SHP77 (cell line): ENCODE results near the gene CELSR1.

ENCODE experiments used
- DNase-seq, 2 experiments: peaks; one replicate each; lab custom pipeline; 2025; lab: John Stamatoyannopoulos, UW

Gene CELSR1

DNA sequence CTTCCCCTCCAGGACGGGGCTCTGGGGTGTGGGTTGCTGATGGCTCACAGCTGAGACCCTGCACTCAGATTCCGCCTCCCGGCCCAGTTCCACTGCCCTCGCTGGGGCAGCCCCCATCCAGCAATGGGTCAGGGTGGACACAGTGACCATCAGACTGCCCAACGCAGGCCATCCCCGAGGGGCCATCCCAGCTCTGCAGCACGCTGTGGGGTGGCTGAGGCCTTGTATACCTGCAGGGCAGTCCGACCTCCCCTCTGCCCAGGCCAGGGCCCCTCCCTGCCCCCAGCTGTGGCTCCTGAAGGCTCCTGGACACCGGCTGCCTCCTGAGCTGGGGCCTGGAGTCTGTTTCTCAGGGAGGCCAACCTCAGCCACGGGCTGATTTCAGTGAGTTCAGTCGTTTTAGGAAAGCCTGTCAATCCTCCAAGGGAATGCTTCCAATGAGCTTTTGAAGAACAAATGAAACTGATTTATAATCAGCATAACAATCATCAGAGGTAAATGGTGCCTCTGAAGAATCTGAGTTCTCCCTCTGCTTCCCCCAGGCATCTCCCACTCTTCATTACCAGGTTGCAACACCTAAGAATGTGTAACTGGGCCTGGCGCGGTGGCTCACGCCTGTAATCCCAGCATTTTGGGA is 95.1 kb downstream of the CELSR1 start:
- DNase-seq, result no peak

DNA sequence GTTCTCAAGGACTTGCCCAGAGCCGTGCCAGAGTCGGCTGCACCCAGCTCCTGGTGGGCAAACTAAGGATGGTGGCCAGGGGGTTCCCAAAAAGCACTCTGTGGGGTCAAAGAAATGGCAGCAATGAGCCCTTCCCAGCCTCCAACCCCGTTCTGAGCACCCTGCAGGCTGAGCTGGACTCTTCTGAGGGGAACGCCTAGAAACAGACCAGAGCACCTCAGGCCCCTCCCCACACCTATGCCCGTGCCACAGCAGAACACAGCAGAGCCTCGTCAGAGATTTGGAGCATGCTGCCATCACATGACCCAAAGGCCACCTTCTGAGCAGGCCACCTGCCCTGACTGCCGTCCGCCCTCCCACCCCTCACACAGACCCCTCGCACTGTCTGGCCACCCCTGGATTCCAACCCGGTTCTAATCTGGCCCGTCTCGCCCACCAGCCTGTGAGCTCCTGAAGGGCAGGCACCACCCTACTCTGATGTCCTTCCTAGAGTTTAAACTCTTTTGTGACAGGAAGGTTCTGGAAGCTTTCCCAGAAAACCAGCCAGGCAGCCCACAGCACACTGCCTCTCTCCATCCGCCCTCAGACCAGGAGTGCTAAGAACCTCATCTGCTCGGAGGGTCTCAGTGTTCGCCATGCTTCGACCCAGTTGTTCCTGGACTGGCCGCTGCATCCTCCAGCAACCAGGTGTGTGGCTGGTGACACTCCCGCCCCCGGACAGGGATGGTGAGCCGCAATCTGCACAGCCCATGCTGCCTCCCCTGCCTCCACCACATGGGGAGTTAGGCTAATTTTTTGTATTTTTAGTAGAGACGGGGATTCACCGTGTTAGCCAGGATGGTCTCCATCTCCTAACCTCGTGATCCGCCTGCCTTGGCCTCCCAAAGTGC is 97.6 kb downstream of the CELSR1 start:
- DNase-seq, result no peak

DNA sequence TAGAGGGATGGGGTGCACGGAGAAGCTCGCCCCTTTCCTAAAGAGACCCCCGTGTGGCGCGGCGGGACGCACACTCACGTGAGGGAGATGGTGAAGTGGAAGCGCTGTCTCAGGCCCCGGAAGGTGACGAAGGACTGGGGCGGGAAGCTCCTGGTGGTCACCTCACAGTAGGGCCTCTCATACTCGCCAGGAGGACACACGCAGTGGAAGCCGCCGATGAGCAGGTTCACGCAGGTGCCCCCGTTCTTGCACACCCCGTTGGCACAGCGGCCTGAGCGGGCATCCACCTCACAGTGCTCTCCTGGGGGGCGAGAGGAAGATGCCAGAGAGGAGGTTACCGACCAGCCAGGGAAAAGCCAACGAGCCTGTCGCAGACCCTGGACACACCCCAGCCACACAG is 98.3 kb downstream of the CELSR1 start:
- DNase-seq, result no peak

- no peak for DNase-seq
Observed at GRCh38 chr22:46437671-46438440, 99.6 kb downstream of the CELSR1 start.

DNA sequence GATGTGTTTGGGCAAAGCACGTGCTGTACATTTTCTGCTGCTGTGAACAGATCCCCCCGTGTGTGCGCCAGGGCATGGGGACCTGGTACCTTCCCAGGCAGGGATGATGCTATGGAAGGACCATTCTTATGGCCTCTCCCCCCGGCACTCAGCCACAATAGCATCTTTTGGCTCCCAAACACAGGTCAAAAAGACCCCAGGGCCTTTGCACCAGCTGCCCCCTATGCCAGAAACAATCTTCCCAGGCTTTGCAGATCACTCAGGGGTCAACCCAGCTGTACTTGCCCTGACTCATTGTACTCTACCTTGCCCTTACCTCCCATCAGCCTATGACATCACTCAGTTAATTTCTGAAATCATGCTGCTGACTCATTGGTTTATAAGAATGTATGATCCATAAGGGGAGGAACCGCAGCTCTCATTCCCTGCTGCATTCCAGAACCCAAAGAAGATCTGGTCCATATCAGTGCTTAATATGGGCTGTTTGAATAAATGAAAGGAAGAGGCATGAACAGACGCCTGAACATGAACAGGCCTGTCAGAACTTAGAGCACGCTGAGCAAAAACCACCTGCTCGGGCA is 100.7 kb downstream of the CELSR1 start:
- no peak for DNase-seq

DNA sequence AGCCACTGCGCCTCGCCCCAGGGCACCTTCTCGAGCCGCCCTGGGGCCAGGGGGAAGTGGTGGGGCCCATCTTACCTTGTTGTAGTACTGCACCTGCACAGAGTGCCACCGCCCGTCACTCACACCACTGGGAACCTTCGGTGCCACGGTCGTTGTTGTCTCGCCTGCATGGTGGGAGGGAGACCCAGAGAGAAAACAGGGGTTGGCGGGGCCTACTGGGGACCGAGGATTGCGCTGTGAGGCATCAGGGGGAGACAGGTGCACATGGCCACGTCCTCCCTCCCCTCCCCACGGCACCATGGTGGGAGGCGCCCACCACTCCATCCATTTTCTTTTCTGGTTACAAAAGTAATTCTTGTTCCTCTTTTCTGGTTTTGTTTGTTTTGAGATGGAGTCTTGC is 104.1 kb downstream of the CELSR1 start:
- no peak for DNase-seq

DNA sequence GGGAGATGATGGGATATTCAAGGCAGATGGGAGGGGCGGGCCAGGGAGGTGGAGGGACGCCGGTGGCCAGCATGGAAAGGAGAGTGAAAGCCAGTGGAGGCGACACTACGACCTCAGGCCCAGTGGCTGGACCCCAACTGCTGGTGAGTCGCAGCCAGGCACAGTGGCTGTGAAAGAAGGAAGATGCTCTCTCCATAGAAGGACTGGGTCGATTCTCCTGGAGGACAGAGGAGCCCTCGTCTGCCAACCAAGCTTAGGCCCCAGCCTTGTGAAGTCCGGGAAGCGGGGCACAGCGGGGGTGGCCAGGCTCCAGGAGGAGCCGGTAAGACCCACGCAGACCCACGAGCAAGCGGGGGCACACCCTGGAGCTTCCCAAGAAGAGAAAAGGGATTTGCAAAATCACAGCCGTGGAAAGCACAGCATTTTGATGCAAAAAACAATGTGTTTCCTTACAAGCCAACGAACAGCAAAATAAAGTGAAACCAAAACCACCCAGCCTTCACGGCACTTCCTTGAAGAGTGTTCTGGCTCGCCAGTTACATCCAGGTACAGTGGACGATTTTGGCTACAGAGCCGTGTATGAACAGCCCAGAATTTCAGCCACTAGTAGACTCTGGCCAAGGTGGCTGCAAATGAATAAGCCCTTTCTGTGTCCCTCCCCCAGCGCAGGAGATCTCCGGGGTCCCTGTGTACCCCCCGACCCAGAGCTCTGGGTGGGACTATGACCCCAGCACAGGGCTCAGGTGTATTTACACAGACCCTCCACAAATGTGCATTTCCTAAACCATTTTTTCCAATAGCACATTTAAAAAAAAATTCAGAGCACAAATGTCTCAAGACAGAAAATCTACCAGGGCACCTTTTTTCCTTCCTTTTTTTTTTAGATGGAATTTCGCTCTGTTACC is 105.0 kb downstream of the CELSR1 start:
- DNase-seq, result no peak

GRCh38 chr22:46430961-46431838 is 106.2 kb downstream of the CELSR1 start:
- DNase-seq, result no peak

DNA sequence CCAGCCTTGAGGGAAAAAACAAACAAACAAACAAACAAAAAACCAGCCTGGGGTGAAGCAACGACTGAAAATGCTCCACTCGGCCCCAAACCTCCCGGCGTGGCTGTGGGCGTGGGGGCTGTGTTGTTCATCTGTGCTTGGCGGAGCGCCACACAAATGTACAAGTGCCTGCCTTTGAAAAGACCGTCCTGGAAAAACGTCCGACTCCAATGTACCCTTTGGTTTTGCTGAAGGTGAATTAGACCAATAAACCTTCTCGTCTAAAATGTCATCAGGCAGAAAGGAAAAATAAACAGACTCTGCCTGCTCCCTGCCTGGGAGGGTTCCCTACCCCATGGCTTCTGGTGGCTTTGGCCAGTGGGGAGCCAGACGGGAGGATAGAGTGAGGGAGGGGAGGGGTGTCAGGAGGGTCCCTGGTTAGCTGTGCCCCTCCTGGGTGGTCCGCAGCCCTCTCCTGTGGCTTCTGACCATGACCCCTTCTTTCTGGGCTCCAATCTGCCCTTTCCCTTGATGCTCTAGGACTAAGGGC is 108.0 kb downstream of the CELSR1 start:
- DNase-seq, result no peak

DNA sequence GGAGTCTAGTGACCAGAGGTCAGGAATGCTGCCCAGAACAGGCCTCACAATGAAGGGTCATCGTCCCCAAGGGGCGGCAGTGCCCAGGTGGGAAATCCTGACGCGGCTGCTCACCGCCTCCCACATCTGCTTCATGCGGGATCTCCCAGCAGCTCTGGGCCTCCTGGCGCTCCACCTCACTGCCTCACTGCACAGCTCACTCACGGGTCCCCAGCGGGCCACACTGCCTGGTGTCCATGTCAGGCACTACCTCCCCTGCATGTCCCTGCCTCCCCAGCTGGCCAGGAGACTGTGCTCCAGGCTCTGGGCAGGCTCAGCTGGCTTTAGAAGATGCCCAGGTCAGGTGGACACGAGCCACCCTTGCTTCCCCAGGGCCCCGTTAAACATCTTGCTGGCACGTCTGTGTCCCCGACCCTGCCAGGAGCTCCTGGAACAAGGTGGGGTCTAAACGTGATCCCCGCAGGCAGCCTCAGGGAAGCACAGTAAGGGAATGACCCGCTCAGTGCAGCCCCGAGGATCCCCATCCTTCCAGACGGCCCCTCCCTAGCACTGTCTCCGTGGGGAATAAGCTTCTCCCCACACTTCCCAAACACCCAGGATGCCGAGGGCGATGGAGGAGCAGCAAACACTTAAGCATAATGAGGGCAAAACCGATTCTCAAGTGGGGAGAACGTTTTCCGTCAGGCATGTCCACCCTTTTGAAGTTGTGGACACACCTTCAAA is 108.7 kb downstream of the CELSR1 start:
- DNase-seq, result no peak

DNA sequence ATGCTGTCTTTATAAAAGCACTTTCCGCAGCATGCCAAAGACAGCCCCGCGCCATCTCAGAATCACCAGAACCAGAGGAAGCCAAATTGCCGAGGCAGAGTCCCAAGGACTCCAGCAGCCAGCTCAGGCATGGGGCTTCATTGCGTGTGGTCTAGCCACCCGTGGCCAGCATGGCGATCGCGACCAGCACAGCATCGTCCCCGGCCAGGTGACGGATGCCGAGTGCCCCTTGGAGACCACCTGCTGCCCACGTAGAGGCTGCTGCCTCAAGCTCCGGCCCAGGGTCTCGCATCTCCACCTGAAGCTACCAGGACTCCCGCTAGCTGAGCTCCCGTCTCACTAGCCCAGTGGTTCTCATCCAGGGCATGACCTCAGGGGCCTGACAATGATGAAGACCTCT is 109.2 kb downstream of the CELSR1 start:
- no peak for DNase-seq

DNA sequence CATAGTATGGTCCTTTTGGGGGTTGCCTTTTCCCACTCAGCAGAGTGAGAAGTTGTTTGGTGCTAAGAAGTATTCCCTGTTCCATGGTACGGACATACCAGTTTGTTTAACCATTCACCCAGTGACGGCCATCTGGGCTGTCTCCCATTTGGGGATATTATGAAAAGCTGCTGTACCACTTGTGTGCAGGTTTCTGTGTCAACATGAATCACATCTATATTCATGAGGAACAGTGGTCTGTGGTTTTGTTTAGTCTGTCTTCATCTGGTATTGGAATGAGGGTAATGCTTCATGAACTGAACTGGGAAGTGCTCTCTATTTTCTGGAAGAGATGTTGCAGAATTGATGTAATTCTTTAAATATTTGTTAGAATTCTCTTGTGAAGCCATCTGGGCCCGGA is 112.4 kb downstream of the CELSR1 start:
- DNase-seq, result no peak

GRCh38 chr22:46424496-46424895 is 112.9 kb downstream of the CELSR1 start:
- DNase-seq, result no peak

DNA sequence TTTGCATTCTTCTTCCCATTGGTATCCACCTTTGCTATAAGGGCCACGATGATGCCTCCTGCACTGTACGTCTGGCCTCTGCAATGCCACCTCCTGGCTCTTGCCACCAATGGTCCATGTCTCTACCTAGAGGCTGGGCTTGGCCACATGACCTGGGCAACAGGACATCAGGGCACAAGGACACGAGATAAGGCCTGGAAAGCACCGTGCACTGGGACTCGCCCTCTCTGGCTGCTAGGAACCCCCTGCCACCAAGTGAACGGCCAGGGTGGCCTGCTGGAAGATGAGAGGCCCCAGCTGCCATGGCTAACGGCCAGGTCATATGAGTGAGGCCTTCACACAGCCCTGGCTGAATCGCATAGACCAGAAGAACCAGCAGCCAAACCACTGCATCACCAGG is 114.5 kb downstream of the CELSR1 start:
- DNase-seq, result no peak

- DNase-seq, result no peak
Observed at GRCh38 chr22:46421267-46421666, 116.2 kb downstream of the CELSR1 start.

GRCh38 chr22:46419754-46420571 is 117.5 kb downstream of the CELSR1 start:
- no peak for DNase-seq

GRCh38 chr22:46418827-46419226 is 118.6 kb downstream of the CELSR1 start:
- DNase-seq, result no peak

- DNase-seq, result no peak
Observed at GRCh38 chr22:46417769-46418168, 119.7 kb downstream of the CELSR1 start.
